SJCRH30 (cell line): ENCODE data around the gene FUT7. TPM values are rescaled to one million over a fixed set of nuclear protein-coding genes. Genes with fewer than 3 reads are reported as not detected.

ENCODE experiments used
- DNase-seq, 2 experiments: peaks; one replicate each; pipeline ENCODE4 v3.0.0-alpha.2; 2015 to 2020
- H3K27ac ChIP-seq: fragments of 250-450 bp; sonication (Bioruptor Pico); 2 replicates; pipeline ENCODE4 v1.5.1; 2020; ENCODE audit warnings: mild to moderate bottlenecking, moderate library complexity
- H3K27me3 ChIP-seq: fragments of 250-450 bp; sonication (Bioruptor Pico); 2 replicates; pipeline ENCODE4 v1.5.1; 2020; ENCODE audit warnings: mild to moderate bottlenecking, moderate library complexity
- H3K36me3 ChIP-seq: fragments of 250-450 bp; sonication (Bioruptor Pico); 2 replicates; pipeline ENCODE4 v1.5.1; 2020; ENCODE audit warnings: mild to moderate bottlenecking, moderate library complexity
- H3K4me1 ChIP-seq: fragments of 250-450 bp; sonication (Bioruptor Pico); 2 replicates; pipeline ENCODE4 v1.5.1; 2020; ENCODE audit warnings: mild to moderate bottlenecking, moderate library complexity
- H3K4me3 ChIP-seq: fragments of 250-450 bp; sonication (Bioruptor Pico); 2 replicates; pipeline ENCODE4 v1.5.1; 2020; ENCODE audit warnings: mild to moderate bottlenecking, moderate library complexity
- H3K9me3 ChIP-seq: fragments of 250-450 bp; sonication (Bioruptor Pico); replicated peaks from 2 replicates; pipeline ENCODE4 v1.5.1; 2020; ENCODE audit warnings: mild to moderate bottlenecking, moderate library complexity
- total RNA-seq: library from RNA; depleted of rRNA; stranded (reverse); fragments of >200 nt; shearing (Covaris generic); gene quantifications from 2 replicates; pipeline ENCODE4 v1.2.3, GENCODE V29; 2014

Gene FUT7
- total RNA-seq, 1 experiment from 2014 or later = not detected

GRCh38 chr9:137015540-137015930 is 16.4 kb downstream of the FUT7 start:
- Histone ChIP-seq H3K4me3 (no peak overlapping the region), H3K27me3 (no peaks in the 10 kb centered on the region), H3K4me1 (no peaks in the 10 kb centered on the region), H3K36me3 (no peaks in the 10 kb centered on the region), H3K9me3 (no peaks in the 10 kb centered on the region), H3K27ac (no peak overlapping the region)
- no peak for DNase-seq

- no peaks in the 10 kb centered on the region for H3K9me3 ChIP-seq
- H3K4me3 ChIP-seq = no peak overlapping the region
- H3K27me3 ChIP-seq = no peaks in the 10 kb centered on the region
- no peaks in the 10 kb centered on the region for H3K4me1 ChIP-seq
- no peaks in the 10 kb centered on the region for H3K36me3 ChIP-seq
- no peak for DNase-seq
- H3K27ac ChIP-seq = no peak overlapping the region
Measured at GRCh38 chr9:137014776-137015539, 16.9 kb downstream of the FUT7 start.

- Histone ChIP-seq H3K27me3 (no peaks in the 10 kb centered on the region), H3K4me3 (no peak overlapping the region), H3K27ac (no peak overlapping the region), H3K4me1 (no peaks in the 10 kb centered on the region), H3K9me3 (no peaks in the 10 kb centered on the region), H3K36me3 (no peaks in the 10 kb centered on the region)
- no peak for DNase-seq
Measured at GRCh38 chr9:137014166-137014565, 17.7 kb downstream of the FUT7 start.

GRCh38 chr9:137013571-137013940 is 18.3 kb downstream of the FUT7 start:
- DNase-seq = no peak
- H3K4me1 ChIP-seq = no peaks in the 10 kb centered on the region
- H3K27ac ChIP-seq = no peak overlapping the region
- no peaks in the 10 kb centered on the region for H3K27me3 ChIP-seq
- H3K4me3 ChIP-seq = no peak overlapping the region
- H3K36me3 ChIP-seq = no peaks in the 10 kb centered on the region
- no peaks in the 10 kb centered on the region for H3K9me3 ChIP-seq

- DNase-seq = no peak
- no peak overlapping the region for H3K27ac ChIP-seq
- no peaks in the 10 kb centered on the region for H3K27me3 ChIP-seq
- H3K9me3 ChIP-seq = no peaks in the 10 kb centered on the region
- H3K4me3 ChIP-seq = no peak overlapping the region
- peaks cover 4% of the 10 kb centered on the region for H3K4me1 ChIP-seq
- H3K36me3 ChIP-seq = no peaks in the 10 kb centered on the region
Measured at GRCh38 chr9:137012694-137013570, 19.0 kb downstream of the FUT7 start.

- H3K36me3 ChIP-seq = no peaks in the 10 kb centered on the region
- H3K4me1 ChIP-seq = peaks cover 11% of the 10 kb centered on the region
- no peak overlapping the region for H3K27ac ChIP-seq
- H3K4me3 ChIP-seq = no peak overlapping the region
- H3K9me3 ChIP-seq = no peaks in the 10 kb centered on the region
- DNase-seq = no peak
- H3K27me3 ChIP-seq = no peaks in the 10 kb centered on the region
Measured at GRCh38 chr9:137011907-137012675, 19.8 kb downstream of the FUT7 start.

GRCh38 chr9:137011156-137011555 is 20.7 kb downstream of the FUT7 start:
- no peaks in the 10 kb centered on the region for H3K9me3 ChIP-seq
- no peaks in the 10 kb centered on the region for H3K27me3 ChIP-seq
- H3K4me3 ChIP-seq = no peak overlapping the region
- no peaks in the 10 kb centered on the region for H3K36me3 ChIP-seq
- H3K27ac ChIP-seq = no peak overlapping the region
- peaks cover 17% of the 10 kb centered on the region for H3K4me1 ChIP-seq
- no peak for DNase-seq

- Histone ChIP-seq H3K36me3 (no peaks in the 10 kb centered on the region), H3K27ac (no peak overlapping the region), H3K9me3 (peaks cover 7% of the 10 kb centered on the region), H3K4me3 (no peak overlapping the region), H3K4me1 (peaks cover 17% of the 10 kb centered on the region), H3K27me3 (no peaks in the 10 kb centered on the region)
- no peak for DNase-seq
Measured at GRCh38 chr9:137009938-137010732, 21.8 kb downstream of the FUT7 start.

- H3K4me3 ChIP-seq = no peak overlapping the region
Measured at GRCh38 chr9:137009217-137009616, 22.7 kb downstream of the FUT7 start.

GRCh38 chr9:137008312-137008711 is 23.6 kb downstream of the FUT7 start:
- Histone ChIP-seq H3K36me3 (no peaks in the 10 kb centered on the region), H3K4me3 (no peak overlapping the region), H3K27ac (no peak overlapping the region), H3K4me1 (peaks cover 17% of the 10 kb centered on the region), H3K27me3 (no peaks in the 10 kb centered on the region), H3K9me3 (peaks cover 9% of the 10 kb centered on the region)
- no peak for DNase-seq

More at GRCh38 chr9:137009217-137009616, 22.7 kb downstream of the FUT7 start:
- Histone ChIP-seq H3K27me3 (no peaks in the 10 kb centered on the region), H3K4me1 (peaks cover 17% of the 10 kb centered on the region), H3K9me3 (peaks cover 9% of the 10 kb centered on the region), H3K27ac (no peak overlapping the region), H3K36me3 (no peaks in the 10 kb centered on the region)
- no peak for DNase-seq

- H3K27me3 ChIP-seq = no peaks in the 10 kb centered on the region
- peak; percentile 50 for DNase-seq
- peak overlapping the region; percentile 6 for H3K4me3 ChIP-seq
- peaks cover 9% of the 10 kb centered on the region for H3K9me3 ChIP-seq
- peak overlapping the region; percentile 15; the same call in 1 of the 2 replicates for H3K27ac ChIP-seq
- peaks cover 17% of the 10 kb centered on the region for H3K4me1 ChIP-seq
- H3K36me3 ChIP-seq = no peaks in the 10 kb centered on the region
Measured at GRCh38 chr9:137007816-137008270, 24.0 kb downstream of the FUT7 start.

GRCh38 chr9:137007108-137007815 is 24.6 kb downstream of the FUT7 start:
- Histone ChIP-seq H3K27me3 (no peaks in the 10 kb centered on the region), H3K4me1 (peaks cover 17% of the 10 kb centered on the region), H3K27ac (peak overlapping the region; percentile 15; the same call in 1 of the 2 replicates), H3K36me3 (no peaks in the 10 kb centered on the region), H3K9me3 (peaks cover 9% of the 10 kb centered on the region), H3K4me3 (peak overlapping the region; percentile 6)
- DNase-seq = peak; percentile 83 to 88

GRCh38 chr9:137006116-137007003 is 25.5 kb downstream of the FUT7 start:
- Histone ChIP-seq H3K4me1 (peaks cover 17% of the 10 kb centered on the region), H3K4me3 (no peak overlapping the region), H3K27me3 (no peaks in the 10 kb centered on the region), H3K27ac (no peak overlapping the region), H3K36me3 (no peaks in the 10 kb centered on the region), H3K9me3 (peaks cover 9% of the 10 kb centered on the region)
- DNase-seq = no peak
